H9 (cell line): ENCODE measurements around the gene CCDC71. TPM values are rescaled to one million over a fixed set of nuclear protein-coding genes. Genes with fewer than 3 reads are reported as not detected.

ENCODE experiments used
- DNase-seq: peaks from one replicate; pipeline ENCODE4 v3.0.0-alpha.2; 2017
- H2AFZ ChIP-seq: one replicate; pipeline ENCODE4 v1.6.1; 2013; ENCODE audit warnings: mild to moderate bottlenecking, low read length, control low read depth, moderate library complexity
- H2AK5ac ChIP-seq: 2 replicates; pipeline ENCODE4 v1.6.1; 2013; ENCODE audit warnings: low read length, control low read depth, mixed read lengths; ENCODE audit not compliant: insufficient read length
- H2BK120ac ChIP-seq: one replicate; pipeline ENCODE4 v1.6.1; 2013; ENCODE audit warnings: low read depth, mild to moderate bottlenecking, low read length, control low read depth, inconsistent platforms; ENCODE audit not compliant: poor library complexity, severe bottlenecking
- H2BK12ac ChIP-seq: 2 replicates; pipeline ENCODE4 v1.6.1; 2013; ENCODE audit warnings: low read length, control low read depth, mixed read lengths, low read depth; ENCODE audit not compliant: insufficient read length
- H2BK15ac ChIP-seq: 2 replicates; pipeline ENCODE4 v1.6.1; 2013; ENCODE audit warnings: low read depth, low read length, control low read depth
- H2BK20ac ChIP-seq: one replicate; pipeline ENCODE4 v1.6.1; 2013; ENCODE audit warnings: low read depth, mild to moderate bottlenecking, low read length, control low read depth, inconsistent platforms; ENCODE audit not compliant: poor library complexity, severe bottlenecking
- H2BK5ac ChIP-seq: 2 replicates; pipeline ENCODE4 v1.6.1; 2013; ENCODE audit warnings: low read length, control low read depth, mixed read lengths; ENCODE audit not compliant: insufficient read length
- H3K14ac ChIP-seq: 2 replicates; pipeline ENCODE4 v1.6.1; 2013; ENCODE audit warnings: low read length, control low read depth; ENCODE audit not compliant: insufficient read depth
- H3K18ac ChIP-seq: 2 replicates; pipeline ENCODE4 v1.6.1; 2013; ENCODE audit warnings: low read depth, mild to moderate bottlenecking, mixed read lengths, low read length, control low read depth; ENCODE audit not compliant: insufficient read length
- H3K23ac ChIP-seq: 2 replicates; pipeline ENCODE4 v1.6.1; 2013; ENCODE audit warnings: low read length, control low read depth, mixed read lengths, low read depth; ENCODE audit not compliant: insufficient read length
- H3K23me2 ChIP-seq: 2 replicates; pipeline ENCODE4 v1.6.1; 2013; ENCODE audit warnings: low read depth, mild to moderate bottlenecking, mixed read lengths, low read length, control low read depth; ENCODE audit not compliant: insufficient read length, poor library complexity, severe bottlenecking
- H3K27ac ChIP-seq: 2 replicates; pipeline ENCODE4 v1.5.1; 2013; ENCODE audit warnings: low read length, control low read depth, mixed read lengths, low read depth; ENCODE audit not compliant: insufficient read length
- H3K27me3 ChIP-seq: 2 replicates; pipeline ENCODE4 v1.6.1; 2013; ENCODE audit warnings: low read length, control low read depth, inconsistent platforms; ENCODE audit not compliant: insufficient read depth
- H3K4ac ChIP-seq: 2 replicates; pipeline ENCODE4 v1.6.1; 2013; ENCODE audit warnings: low read depth, mild to moderate bottlenecking, control low read depth, inconsistent platforms, low read length, moderate library complexity
- H3K4me1 ChIP-seq: 2 replicates; pipeline ENCODE4 v1.6.1; 2013; ENCODE audit warnings: low read length, control low read depth, inconsistent platforms; ENCODE audit not compliant: insufficient read depth
- H3K4me2 ChIP-seq: 2 replicates; pipeline ENCODE4 v1.6.1; 2013; ENCODE audit warnings: low read length, control low read depth, mixed read lengths; ENCODE audit not compliant: insufficient read length, insufficient read depth
- H3K56ac ChIP-seq: 2 replicates; pipeline ENCODE4 v1.6.1; 2013; ENCODE audit warnings: low read depth, mild to moderate bottlenecking, mixed read lengths, low read length, control low read depth; ENCODE audit not compliant: insufficient read length
- H3K79me1 ChIP-seq: 2 replicates; pipeline ENCODE4 v1.6.1; 2013; ENCODE audit warnings: low read depth, mild to moderate bottlenecking, moderate library complexity, low read length, control low read depth, inconsistent platforms; ENCODE audit not compliant: insufficient read depth, poor library complexity, severe bottlenecking
- H3K79me2 ChIP-seq: 2 replicates; pipeline ENCODE4 v1.6.1; 2013; ENCODE audit warnings: low read length, control low read depth, inconsistent platforms; ENCODE audit not compliant: insufficient read depth
- H3K9ac ChIP-seq: 2 replicates; pipeline ENCODE4 v1.6.1; 2013; ENCODE audit warnings: low read length, control low read depth, mixed read lengths; ENCODE audit not compliant: insufficient read length; ENCODE audit errors: extremely low read depth
- H3K9me3 ChIP-seq: one replicate; pipeline ENCODE4 v1.6.1; 2013; ENCODE audit warnings: low read depth, low read length, inconsistent platforms; ENCODE audit not compliant: control insufficient read depth
- H3T11ph ChIP-seq: one replicate; pipeline ENCODE4 v1.6.1; 2013; ENCODE audit warnings: mild to moderate bottlenecking, low read length, control low read depth, inconsistent platforms
- H4K20me1 ChIP-seq: one replicate; pipeline ENCODE4 v1.6.1; 2013; ENCODE audit not compliant: control insufficient read depth, insufficient read length, insufficient read depth
- H4K5ac ChIP-seq: 2 replicates; pipeline ENCODE4 v1.6.1; 2013; ENCODE audit warnings: low read depth, mild to moderate bottlenecking, mixed read lengths, low read length, control low read depth; ENCODE audit not compliant: insufficient read length
- H4K8ac ChIP-seq: replicated peaks from 2 replicates; pipeline ENCODE4 v1.6.1; 2013; ENCODE audit warnings: low read length, control low read depth, mixed read lengths, low read depth; ENCODE audit not compliant: insufficient read length
- H4K91ac ChIP-seq: 2 replicates; pipeline ENCODE4 v1.6.1; 2013; ENCODE audit warnings: low read depth, mild to moderate bottlenecking, moderate library complexity, mixed read lengths, low read length, control low read depth; ENCODE audit not compliant: insufficient read length
- H3K27ac Mint-ChIP-seq, 3 experiments: 2 replicates in 2 of 3; 3 replicates in 1 of 3; pipeline ENCODE4 v1.8.0; 2020 to 2021; ENCODE audit warnings: mixed read lengths in 3 of 3, mild to moderate bottlenecking in 1 of 3, moderate library complexity in 1 of 3
- H3K27me3 Mint-ChIP-seq: 2 replicates; pipeline ENCODE4 v1.8.0; 2021; ENCODE audit warnings: low read depth, mild to moderate bottlenecking, moderate library complexity, mixed read lengths
- H3K36me3 Mint-ChIP-seq, 3 experiments: 2 replicates in 2 of 3; 3 replicates in 1 of 3; pipeline ENCODE4 v1.8.0; 2020 to 2021; ENCODE audit warnings: low read depth in 3 of 3, mixed read lengths in 3 of 3; ENCODE audit not compliant: insufficient read depth in 1 of 3
- H3K4me1 Mint-ChIP-seq, 2 experiments: 2 replicates each; pipeline ENCODE4 v1.8.0; 2020; ENCODE audit warnings: mixed read lengths in 2 of 2
- H3K4me3 Mint-ChIP-seq, 2 experiments: 2 replicates in 1 of 2; 3 replicates in 1 of 2; pipeline ENCODE4 v1.8.0; 2020 to 2021; ENCODE audit warnings: mild to moderate bottlenecking in 2 of 2, mixed read lengths in 2 of 2, moderate library complexity in 1 of 2
- H3K9me3 Mint-ChIP-seq, 2 experiments: 2 replicates in 1 of 2; 3 replicates in 1 of 2; pipeline ENCODE4 v1.8.0; 2020; ENCODE audit warnings: mild to moderate bottlenecking in 2 of 2, mixed read lengths in 2 of 2, moderate library complexity in 1 of 2
- total RNA-seq: library from RNA; stranded (reverse); gene quantifications from 2 replicates; pipeline ENCODE4 v1.2.1, GENCODE V29; 2021
- TF ChIP-seq, protein P1 (sequence below): fragments of 200-600 bp; sonication (generic); conservative IDR thresholded peaks from 3 replicates; pipeline ENCODE4 v1.8.0; 2021; ENCODE audit warnings: antibody characterized with exemption, mild to moderate bottlenecking

Gene CCDC71
- total RNA-seq, 1 experiment from 2014 or later: 27.6 TPM

DNA sequence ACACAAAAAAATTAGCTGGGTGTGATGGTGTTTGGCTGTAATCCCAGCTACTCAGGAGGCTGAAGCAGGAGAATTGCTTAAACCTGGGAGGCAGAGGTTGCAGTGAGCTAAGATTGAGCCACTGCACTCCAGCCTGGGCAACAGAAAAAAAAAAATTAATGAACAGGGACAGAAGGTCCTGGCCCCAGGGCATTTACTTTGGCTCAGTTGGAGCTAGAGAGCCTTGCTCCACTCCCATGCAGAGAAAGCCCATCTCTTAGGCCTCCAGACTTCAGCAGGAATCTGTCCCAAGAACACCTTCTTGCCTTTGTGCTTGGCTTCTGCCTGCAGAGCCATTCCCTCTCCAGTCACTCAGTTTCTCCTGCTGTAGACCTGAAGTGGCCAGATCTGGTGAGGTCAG is 14.0 kb upstream of the CCDC71 start:
- no peaks in the 10 kb centered on the region for H3K79me1 ChIP-seq
- H3T11ph ChIP-seq: no peak overlapping the region
- DNase-seq: no peak
- TF ChIP-seq, protein P1, sequence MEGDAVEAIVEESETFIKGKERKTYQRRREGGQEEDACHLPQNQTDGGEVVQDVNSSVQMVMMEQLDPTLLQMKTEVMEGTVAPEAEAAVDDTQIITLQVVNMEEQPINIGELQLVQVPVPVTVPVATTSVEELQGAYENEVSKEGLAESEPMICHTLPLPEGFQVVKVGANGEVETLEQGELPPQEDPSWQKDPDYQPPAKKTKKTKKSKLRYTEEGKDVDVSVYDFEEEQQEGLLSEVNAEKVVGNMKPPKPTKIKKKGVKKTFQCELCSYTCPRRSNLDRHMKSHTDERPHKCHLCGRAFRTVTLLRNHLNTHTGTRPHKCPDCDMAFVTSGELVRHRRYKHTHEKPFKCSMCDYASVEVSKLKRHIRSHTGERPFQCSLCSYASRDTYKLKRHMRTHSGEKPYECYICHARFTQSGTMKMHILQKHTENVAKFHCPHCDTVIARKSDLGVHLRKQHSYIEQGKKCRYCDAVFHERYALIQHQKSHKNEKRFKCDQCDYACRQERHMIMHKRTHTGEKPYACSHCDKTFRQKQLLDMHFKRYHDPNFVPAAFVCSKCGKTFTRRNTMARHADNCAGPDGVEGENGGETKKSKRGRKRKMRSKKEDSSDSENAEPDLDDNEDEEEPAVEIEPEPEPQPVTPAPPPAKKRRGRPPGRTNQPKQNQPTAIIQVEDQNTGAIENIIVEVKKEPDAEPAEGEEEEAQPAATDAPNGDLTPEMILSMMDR: no peak
- no peak overlapping the region for H4K91ac ChIP-seq
- H3K79me2 ChIP-seq: no peaks in the 10 kb centered on the region
- no peak overlapping the region for H2BK120ac ChIP-seq
- H3K14ac ChIP-seq: no peak overlapping the region
- no peak overlapping the region for H3K18ac ChIP-seq
- peaks cover 15% of the 10 kb centered on the region for H3K27me3 Mint-ChIP-seq
- peaks cover 6 to 9% of the 10 kb centered on the region in 2 experiments for H3K9me3 Mint-ChIP-seq
- H2BK20ac ChIP-seq: no peak overlapping the region
- no peak overlapping the region for H2AFZ ChIP-seq
- peaks cover 0 to 2% (median 0%) of the 10 kb centered on the region in 3 experiments; a peak in 3 of 7 replicates for H3K36me3 Mint-ChIP-seq
- no peak overlapping the region for H3K27ac ChIP-seq
- H2BK5ac ChIP-seq: no peak overlapping the region
- no peak overlapping the region for H4K5ac ChIP-seq
- no peak overlapping the region for H3K9ac ChIP-seq
- H3K56ac ChIP-seq: no peak overlapping the region
- H3K9me3 ChIP-seq: no peaks in the 10 kb centered on the region
- no peak overlapping the region for H3K4me3 Mint-ChIP-seq
- H4K8ac ChIP-seq: no peak overlapping the region
- no peak overlapping the region for H3K23ac ChIP-seq
- no peak overlapping the region for H3K27ac Mint-ChIP-seq
- no peak overlapping the region for H3K4ac ChIP-seq
- H3K4me1 Mint-ChIP-seq: no peaks in the 10 kb centered on the region
- no peak overlapping the region for H2AK5ac ChIP-seq
- H3K4me1 ChIP-seq: no peaks in the 10 kb centered on the region
- no peak overlapping the region for H3K4me2 ChIP-seq
- H2BK15ac ChIP-seq: no peak overlapping the region
- H3K23me2 ChIP-seq: no peaks in the 10 kb centered on the region
- H3K27me3 ChIP-seq: no peaks in the 10 kb centered on the region
- H4K20me1 ChIP-seq: no peaks in the 10 kb centered on the region
- H2BK12ac ChIP-seq: no peak overlapping the region
